Mammary epithelial cell (primary cell): ENCODE data around the gene GREM1.

Experiments used
- EZH2 ChIP-seq: IDR thresholded peaks from 2 replicates; pipeline ENCODE4 v1.6.1; 2012; ENCODE audit warnings: low read length, inconsistent platforms, borderline replicate concordance
- TF ChIP-seq, protein P1 (sequence below), 2 donors: IDR thresholded peaks in 1 of 2; conservative IDR thresholded peaks in 1 of 2; 2 replicates each; pipeline ENCODE4 v1.5.1; 2011 to 2012; ENCODE audit warnings: inconsistent platforms in 2 of 2, low read length in 2 of 2, mild to moderate bottlenecking in 2 of 2, control low read depth in 1 of 2, low read depth in 1 of 2; ENCODE audit not compliant: insufficient read depth in 1 of 2; ENCODE audit errors: extremely low read depth in 1 of 2

DNA sequence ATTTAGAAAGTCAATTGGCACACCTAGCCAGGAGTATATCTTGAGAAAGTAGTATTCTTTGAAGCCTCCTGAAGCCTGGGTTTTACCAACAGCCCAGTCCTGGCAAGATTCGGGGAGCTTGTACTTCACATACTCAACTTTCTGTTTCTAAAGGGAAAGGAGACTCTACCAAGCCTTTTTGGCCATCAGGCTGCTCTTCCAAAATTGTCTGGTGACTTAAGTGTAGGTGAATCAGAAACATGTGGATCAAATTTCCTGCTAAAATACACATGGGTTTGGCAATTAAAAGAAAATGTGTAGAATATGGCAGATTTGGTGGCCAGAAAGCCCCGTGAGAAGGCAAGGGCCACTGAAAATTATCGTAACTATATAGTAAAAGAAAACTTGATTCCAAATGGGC, 15.9 kb upstream of the GREM1 start:
- no peak for TF ChIP-seq EZH2
- TF ChIP-seq, protein P1, sequence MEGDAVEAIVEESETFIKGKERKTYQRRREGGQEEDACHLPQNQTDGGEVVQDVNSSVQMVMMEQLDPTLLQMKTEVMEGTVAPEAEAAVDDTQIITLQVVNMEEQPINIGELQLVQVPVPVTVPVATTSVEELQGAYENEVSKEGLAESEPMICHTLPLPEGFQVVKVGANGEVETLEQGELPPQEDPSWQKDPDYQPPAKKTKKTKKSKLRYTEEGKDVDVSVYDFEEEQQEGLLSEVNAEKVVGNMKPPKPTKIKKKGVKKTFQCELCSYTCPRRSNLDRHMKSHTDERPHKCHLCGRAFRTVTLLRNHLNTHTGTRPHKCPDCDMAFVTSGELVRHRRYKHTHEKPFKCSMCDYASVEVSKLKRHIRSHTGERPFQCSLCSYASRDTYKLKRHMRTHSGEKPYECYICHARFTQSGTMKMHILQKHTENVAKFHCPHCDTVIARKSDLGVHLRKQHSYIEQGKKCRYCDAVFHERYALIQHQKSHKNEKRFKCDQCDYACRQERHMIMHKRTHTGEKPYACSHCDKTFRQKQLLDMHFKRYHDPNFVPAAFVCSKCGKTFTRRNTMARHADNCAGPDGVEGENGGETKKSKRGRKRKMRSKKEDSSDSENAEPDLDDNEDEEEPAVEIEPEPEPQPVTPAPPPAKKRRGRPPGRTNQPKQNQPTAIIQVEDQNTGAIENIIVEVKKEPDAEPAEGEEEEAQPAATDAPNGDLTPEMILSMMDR (conservative IDR thresholded peaks at IDR 0.05 in 1 of 2, IDR thresholded peaks at IDR 0.05 in 1 of 2; ENCODE audit: extremely low read depth in 1 of 2, insufficient read depth in 1 of 2, low read depth in 1 of 2, low read length in 2 of 2), result no peak
